Right cardiac atrium (tissue), 5 donors: Measurements from ENCODE around the gene AKNA. TPM values are rescaled to one million over a fixed set of nuclear protein-coding genes. Genes with fewer than 3 reads are reported as not detected.

ENCODE experiments used
- ATAC-seq, 2 donors: fragments of 200-7000 bp; cut with Tn5 transposase; one replicate each; pipeline versions ENCODE4 v1.8.0 to v1.9.1; 2020; ENCODE audit warnings: moderate library complexity in 2 of 2, mild to moderate bottlenecking in 1 of 2
- DNase-seq, 3 donors: peaks; one replicate each; pipeline ENCODE4 v3.0.0-alpha.2; 2020
- H3K27ac ChIP-seq: one replicate; pipeline ENCODE4 v1.5.1; 2013; ENCODE audit warnings: mild to moderate bottlenecking, low read length, control low read depth, moderate library complexity
- H3K27me3 ChIP-seq: one replicate; pipeline ENCODE4 v1.6.1; 2013; ENCODE audit not compliant: control insufficient read depth, insufficient read depth
- H3K4me1 ChIP-seq: one replicate; pipeline ENCODE4 v1.6.1; 2013; ENCODE audit warnings: low read length; ENCODE audit not compliant: control insufficient read depth, insufficient read depth
- H3K4me3 ChIP-seq: one replicate; pipeline ENCODE4 v1.5.1; 2013; ENCODE audit warnings: low read length, control low read depth
- H3K9me3 ChIP-seq: one replicate; pipeline ENCODE4 v1.6.1; 2013; ENCODE audit warnings: low read length; ENCODE audit not compliant: control insufficient read depth
- WGBS: extraction: QIAGEN DNeasy Blood & Tissue Kit; methylation state at CpG from one replicate; pipeline ENCODE4 v1.1.7; 2013; 5-methylcytosine and 5-hydroxymethylcytosine counted together
- intact Hi-C, 4 donors: fragments of 100-400 bp; cut with DNase I; formaldehyde crosslinking; loops; one replicate each; pipeline versions ENCODE4 v1.11.0 to v1.14.0; 2022 to 2023
- polyA plus RNA-seq: library from polyadenylated mRNA; stranded (reverse); fragments of 200-250 nt; gene quantifications from one replicate; pipeline ENCODE4 v1.2.3, GENCODE V29; 2013
- total RNA-seq, 4 donors: library from RNA; stranded (reverse); fragmentation: NEBNext Ultra II Directional; extraction: Animal tissue kit (Norgen Biotek cat#: 25700); gene quantifications; one replicate each; pipeline ENCODE4 v1.2.1, GENCODE V29; 2021
- donor health status: healthy with polysubstance abuse.
- donor health status: DM: no; HTN: yes; CAD: no.
- donor health status: DM: no; HTN: no; CAD: no.
- donor health status: DM: no; HTN: yes; CAD: no; lungs with severe emphysema.
- donor health status: DM: yes; HTN: yes; CAD: no.

Gene AKNA
- total and polyA plus RNA-seq, 5 donors = 8.4 to 10.3 (median 8.9) TPM

DNA sequence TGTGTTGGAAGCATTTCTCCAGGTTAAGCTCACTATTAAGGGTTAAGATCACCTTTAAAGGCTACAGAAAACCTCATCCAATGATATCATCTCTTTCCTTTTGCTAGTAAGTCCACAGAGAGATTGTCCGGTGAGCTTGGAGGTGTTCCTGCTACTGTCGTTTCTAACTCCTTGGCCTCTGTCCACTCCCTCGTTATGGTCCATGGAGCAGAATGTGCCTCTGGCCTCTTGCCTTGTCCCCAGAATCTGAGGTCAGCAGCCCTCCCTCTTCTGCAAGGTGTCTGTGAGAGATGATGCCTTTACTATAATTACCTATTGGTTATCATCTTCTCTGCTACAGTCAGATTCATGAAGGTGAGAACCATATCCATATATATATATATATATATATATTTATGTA, 43.1 kb downstream of the AKNA start:
- no peak overlapping the region for H3K27ac ChIP-seq
- H3K4me1 ChIP-seq = peaks cover 7% of the 10 kb centered on the region
- no peaks in the 10 kb centered on the region for H3K9me3 ChIP-seq
- DNase-seq = no peak
- 42% methylated on average over 3 of the region's 3 CpGs for WGBS
- no peaks in the 10 kb centered on the region for H3K27me3 ChIP-seq
- no peak overlapping the region for H3K4me3 ChIP-seq
- intact Hi-C loops = no loop called here
- ATAC-seq = no peak

- Histone ChIP-seq H3K27me3 (no peaks in the 10 kb centered on the region), H3K4me1 (peaks cover 4% of the 10 kb centered on the region), H3K27ac (no peak overlapping the region), H3K4me3 (no peak overlapping the region), H3K9me3 (no peaks in the 10 kb centered on the region)
- 85% methylated on average over 11 of the region's 11 CpGs for WGBS
- intact Hi-C loops = no loop called here
- DNase-seq (no peak), ATAC-seq (no peak)
Observed at GRCh38 chr9:114344188-114344566, 43.6 kb downstream of the AKNA start.

DNA sequence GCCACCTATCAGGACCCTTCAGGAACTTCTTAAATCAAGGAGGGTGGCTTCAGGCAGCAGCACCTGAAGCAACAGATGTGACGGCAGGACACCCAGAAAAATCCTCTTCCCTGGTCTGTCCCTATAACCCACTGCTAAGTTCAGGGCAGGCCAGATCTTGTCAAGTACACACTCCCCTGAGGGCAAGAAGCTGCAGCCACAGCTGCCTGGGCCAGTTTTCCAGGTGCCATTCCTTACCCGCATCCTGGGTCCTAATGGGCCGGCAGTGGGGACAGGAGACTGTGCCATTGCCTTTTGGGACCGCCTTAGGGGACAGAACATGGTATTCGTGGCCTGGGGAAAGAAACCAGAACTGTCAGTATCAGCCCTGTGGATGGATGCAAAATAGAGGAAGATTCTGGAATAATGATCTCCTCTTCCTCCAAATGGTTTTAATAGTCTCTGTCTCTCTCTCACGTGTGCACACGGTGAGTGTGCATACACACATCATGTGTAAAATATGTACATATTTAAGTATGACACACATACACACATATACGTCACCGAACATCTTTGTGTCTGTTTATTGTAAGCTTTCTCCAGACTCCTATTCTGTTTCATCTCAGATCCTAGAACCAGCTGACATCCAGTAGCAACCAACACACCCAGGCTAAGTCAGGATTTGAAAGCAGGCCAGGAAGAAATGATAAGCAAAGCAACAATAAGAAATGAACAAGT, 44.2 kb downstream of the AKNA start:
- no peak for ATAC-seq
- DNase-seq = no peak
- Histone ChIP-seq H3K4me1 (peaks cover 3% of the 10 kb centered on the region), H3K9me3 (no peaks in the 10 kb centered on the region), H3K4me3 (no peak overlapping the region), H3K27me3 (no peaks in the 10 kb centered on the region), H3K27ac (no peak overlapping the region)
- 91% methylated on average over 9 of the region's 9 CpGs for WGBS
- intact Hi-C loops = no loop called here

DNA sequence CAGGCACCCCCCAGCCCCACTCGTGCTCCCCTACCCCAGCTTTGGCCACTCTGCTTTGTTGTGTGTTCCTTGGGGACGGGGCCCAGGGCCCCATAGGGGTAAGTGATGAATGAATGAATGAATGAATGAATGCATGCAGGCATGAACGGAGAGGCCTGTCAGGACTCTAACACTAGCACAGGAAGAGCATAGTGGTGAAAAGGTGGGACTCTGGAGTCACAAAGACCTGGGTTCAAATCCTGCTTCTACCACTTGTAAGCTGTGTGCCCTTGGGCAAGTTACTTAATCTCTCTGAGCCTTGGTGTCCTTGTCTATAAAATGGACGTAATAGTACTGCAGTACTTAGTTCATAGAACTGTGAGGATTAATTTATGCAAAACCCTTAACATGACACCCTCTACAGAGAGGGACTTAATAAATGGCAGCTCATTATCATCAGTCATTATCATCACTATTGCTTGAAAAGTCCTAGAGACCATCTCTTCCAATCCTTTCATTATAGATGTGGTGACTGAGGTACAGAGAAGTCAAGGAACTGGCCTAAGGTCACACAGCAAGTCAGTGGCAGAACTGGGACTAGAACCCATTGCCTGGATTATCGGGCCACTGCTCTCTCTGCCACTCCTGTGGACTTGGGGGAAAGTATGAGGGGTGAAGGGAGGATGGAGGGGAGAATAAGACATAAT, 44.9 kb downstream of the AKNA start:
- ATAC-seq (no peak), DNase-seq (no peak)
- Histone ChIP-seq H3K27ac (no peak overlapping the region), H3K4me3 (no peak overlapping the region), H3K27me3 (no peaks in the 10 kb centered on the region), H3K4me1 (no peaks in the 10 kb centered on the region), H3K9me3 (no peaks in the 10 kb centered on the region)
- WGBS = 90% methylated on average over 5 of the region's 5 CpGs
- intact Hi-C loops = no loop called here

GRCh38 chr9:114341991-114342390, 45.8 kb downstream of the AKNA start:
- DNase-seq (no peak), ATAC-seq (no peak)
- 93% methylated on average over 4 of the region's 4 CpGs for WGBS
- no peaks in the 10 kb centered on the region for H3K27me3 ChIP-seq
- intact Hi-C loops = no loop called here
- H3K4me1 ChIP-seq = no peaks in the 10 kb centered on the region
- no peak overlapping the region for H3K4me3 ChIP-seq
- no peak overlapping the region for H3K27ac ChIP-seq
- no peaks in the 10 kb centered on the region for H3K9me3 ChIP-seq

DNA sequence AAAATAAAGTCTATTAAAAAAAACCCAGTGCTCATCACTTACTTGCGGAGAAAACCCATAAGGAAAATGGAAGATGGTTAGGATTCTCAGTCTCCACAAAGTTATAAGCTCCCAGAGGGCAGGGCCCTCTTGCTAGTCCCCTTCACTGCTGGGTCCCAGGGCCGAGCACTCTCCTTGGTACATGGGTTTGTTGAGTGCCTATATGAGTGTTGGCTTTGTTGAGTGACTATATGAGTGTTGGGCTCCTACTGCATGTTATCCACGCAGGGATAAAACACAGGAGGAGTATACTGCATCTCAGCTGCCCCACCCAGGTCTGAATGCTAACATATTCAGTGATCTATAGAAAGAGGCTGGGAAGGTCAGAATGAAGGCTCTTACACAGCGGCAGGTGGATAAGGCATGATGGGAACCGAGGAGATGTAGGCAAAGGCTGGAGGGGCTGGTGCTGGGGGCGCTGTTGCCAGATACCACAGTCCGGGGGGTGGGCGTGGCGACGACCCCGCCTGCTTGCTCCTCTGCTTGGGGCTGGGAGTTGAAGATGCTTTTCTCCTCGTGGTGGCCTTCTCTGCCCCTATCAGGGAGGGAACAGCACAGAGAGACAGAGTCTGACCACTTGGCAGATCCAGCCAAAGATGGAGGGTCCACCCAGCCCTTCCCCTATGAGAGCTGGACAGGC, 46.5 kb downstream of the AKNA start:
- 87% methylated on average over 12 of the region's 12 CpGs for WGBS
- Histone ChIP-seq H3K4me1 (no peaks in the 10 kb centered on the region), H3K9me3 (no peaks in the 10 kb centered on the region), H3K27ac (no peak overlapping the region), H3K27me3 (no peaks in the 10 kb centered on the region), H3K4me3 (no peak overlapping the region)
- intact Hi-C loops = no loop called here
- ATAC-seq (no peak), DNase-seq (no peak)

DNA sequence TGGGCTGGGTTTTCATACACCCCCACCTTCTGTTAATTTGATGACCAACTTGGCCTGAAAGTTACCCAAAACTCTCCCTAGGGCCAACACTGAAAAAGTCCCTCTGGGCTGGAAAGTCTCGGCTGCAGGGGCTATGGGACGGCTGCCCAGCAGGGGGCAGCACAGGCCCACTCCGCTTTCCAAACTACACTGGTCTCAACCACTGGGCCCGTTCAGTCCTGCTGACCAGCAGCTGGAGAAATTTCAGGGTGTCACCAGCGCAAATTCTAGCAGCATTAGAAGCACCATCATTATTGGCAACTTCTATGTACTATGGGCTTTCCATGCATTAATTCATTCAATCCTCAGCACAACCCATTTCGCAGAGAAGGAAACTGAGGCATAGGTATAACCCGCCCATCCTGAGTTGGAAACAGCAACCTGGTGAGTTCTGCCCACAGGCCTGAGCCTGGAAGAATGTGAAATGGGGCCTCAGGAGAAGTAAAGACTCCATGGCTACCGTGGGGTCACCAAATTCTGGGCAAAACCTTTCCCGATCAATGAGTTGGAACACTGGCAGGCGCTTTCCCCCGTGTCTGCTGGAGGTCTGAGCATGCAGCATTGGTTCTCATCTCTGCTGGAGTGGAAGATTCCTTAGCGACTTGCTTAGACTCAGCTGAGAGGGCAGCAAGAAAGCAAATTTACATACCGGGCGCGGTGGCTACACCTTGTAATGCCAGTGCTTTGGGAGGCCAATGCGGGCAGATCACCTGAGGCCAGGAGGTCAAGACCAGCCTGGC, 48.5 kb downstream of the AKNA start:
- Histone ChIP-seq H3K4me1 (no peaks in the 10 kb centered on the region), H3K4me3 (no peak overlapping the region), H3K27ac (no peak overlapping the region), H3K27me3 (no peaks in the 10 kb centered on the region), H3K9me3 (no peaks in the 10 kb centered on the region)
- DNase-seq = peak; percentile 43 to 80 (median 77)
- WGBS = 82% methylated on average over 16 of the region's 16 CpGs
- ATAC-seq = peak; percentile 25 to 53
- intact Hi-C loops = no loop called here

- Histone ChIP-seq H3K27me3 (no peaks in the 10 kb centered on the region), H3K4me3 (no peak overlapping the region), H3K9me3 (no peaks in the 10 kb centered on the region), H3K27ac (no peak overlapping the region), H3K4me1 (no peaks in the 10 kb centered on the region)
- DNase-seq (no peak), ATAC-seq (no peak)
- intact Hi-C loops = no loop called here
- 84% methylated on average over 2 of the region's 2 CpGs for WGBS
Observed at GRCh38 chr9:114338187-114338586, 49.6 kb downstream of the AKNA start.

DNA sequence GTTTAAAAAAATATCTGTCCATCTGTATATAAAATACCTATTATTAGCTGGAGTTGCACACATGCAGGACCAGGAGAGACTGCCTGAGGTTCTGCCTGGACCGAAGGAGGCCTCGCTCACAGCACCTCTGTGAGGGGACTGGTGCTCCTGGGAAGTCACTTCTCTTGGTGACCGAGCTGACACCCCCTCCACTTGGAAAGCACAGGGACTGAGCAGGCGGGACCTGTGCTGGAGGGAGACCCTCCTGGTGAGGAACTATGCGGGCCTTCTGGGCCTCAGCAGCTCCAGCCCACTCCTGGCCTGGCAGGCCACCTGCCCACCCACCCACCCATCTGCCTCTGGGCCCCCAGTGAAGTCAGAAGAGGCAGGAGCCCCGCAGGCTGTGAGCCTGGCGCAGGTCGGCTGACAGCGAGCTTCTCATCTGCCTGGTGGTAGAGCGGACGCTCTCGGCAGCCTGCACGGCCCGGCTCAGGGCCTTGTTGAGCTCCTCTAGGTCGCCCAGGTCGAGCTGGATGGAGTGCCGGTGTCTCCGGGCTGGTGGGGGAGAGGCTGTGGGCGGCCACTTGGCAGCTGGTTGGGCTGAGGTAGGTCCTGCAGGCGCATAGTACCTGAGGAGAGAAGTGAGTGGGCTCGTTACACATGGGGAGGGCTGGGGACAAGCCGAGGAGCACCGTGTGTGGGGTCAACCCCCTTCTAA, 50.9 kb downstream of the AKNA start:
- intact Hi-C loops = no loop called here

DNA sequence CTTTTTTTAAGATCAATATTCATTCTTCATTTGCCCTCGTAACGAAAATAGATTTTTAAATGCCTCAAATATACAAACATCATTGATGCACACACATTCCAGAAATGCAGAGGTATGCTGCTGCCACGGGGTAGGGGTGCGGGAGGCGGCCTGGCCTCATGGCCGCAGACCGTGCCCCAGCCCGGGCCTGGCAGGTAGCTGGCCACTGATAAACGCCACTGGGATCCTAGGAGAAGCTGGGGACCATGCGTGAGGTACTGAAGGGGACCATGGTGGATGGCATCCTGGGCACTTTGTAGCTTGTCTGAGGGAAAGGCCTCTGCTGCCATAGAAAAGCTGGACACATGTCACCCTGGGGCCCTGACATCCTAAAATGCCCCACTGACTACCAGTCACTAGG, 51.6 kb downstream of the AKNA start:
- Histone ChIP-seq H3K27me3 (no peaks in the 10 kb centered on the region), H3K9me3 (no peaks in the 10 kb centered on the region), H3K4me1 (no peaks in the 10 kb centered on the region), H3K4me3 (no peak overlapping the region), H3K27ac (no peak overlapping the region)
- DNase-seq (no peak), ATAC-seq (no peak)
- intact Hi-C loops = no loop called here
- WGBS = 79% methylated on average over 10 of the region's 10 CpGs

More for the DNA sequence above, 50.9 kb downstream of the AKNA start:
- DNase-seq (no peak), ATAC-seq (no peak)
- WGBS = 90% methylated on average over 23 of the region's 23 CpGs
- Histone ChIP-seq H3K4me3 (no peak overlapping the region), H3K27ac (no peak overlapping the region), H3K9me3 (no peaks in the 10 kb centered on the region), H3K27me3 (no peaks in the 10 kb centered on the region), H3K4me1 (no peaks in the 10 kb centered on the region)
